Heart left ventricle (tissue), 13 donors: ENCODE measurements around the gene CNR2.

ENCODE experiments used
- CTCF ChIP-seq, 12 donors: fragments of 200-600 bp; sonication (generic) in 4 of 12; IDR thresholded peaks; one replicate each; pipeline versions ENCODE4 v1.5.0 to v1.8.0; 2018 to 2022; ENCODE audit warnings: antibody characterized with exemption in 12 of 12, mild to moderate bottlenecking in 5 of 12
- POLR2A ChIP-seq, 2 donors: fragments of 450-650 bp; IDR thresholded peaks; one replicate each; pipeline ENCODE4 v1.6.1; 2017; ENCODE audit warnings: antibody characterized with exemption in 2 of 2, mild to moderate bottlenecking in 2 of 2, moderate library complexity in 2 of 2
- donor health status: ischemic (EF 13 %, LVEDD 7.1; RV severe dilation, severe dysfunction).
- donor health status: DM: no; HTN: yes; CAD: no.
- donor health status: DM: no; HTN: no; CAD: no.
- donor health status: ischemic (EF 25% LVEDD 6.9; RV normal size, moderate dysfunction).
- donor health status: ischemic (EF 25% LVEDD 5.7; RV mildly dilated, moderate dysfunction).
- donor health status: ischemic (EF 35%, LVEDD 5.7; RV mildly dilated, moderate dysfunction).
- donor health status: nonischemic (EF 11% LVEDD 7.7; RV severe dilation, severe dysfunction).
- donor health status: DM: yes; HTN: yes; CAD: no.
- donor health status: PGD.
- donor health status: ischemic (EF 29% LVEDD 5.4; RV normal size, mild dysfunction).
- donor health status: nonischemic (EF 23%, LVEDD 6.1; RV moderate dilation, normal function).

- no peak for TF ChIP-seq CTCF (IDR thresholded peaks at IDR 0.05)
- no peak for TF ChIP-seq POLR2A (IDR thresholded peaks at IDR 0.05)
Measured at GRCh38 chr1:23899070-23899469, 14.1 kb downstream of the CNR2 start.
